Measurements from ENCODE around the gene KY.

Gene KY

GRCh38 chr3:134650431-134651346 lies at the start of gene KY:
KY (minus strand) TSS chr3:134651022; CDS start chr3:134650960, 62 bp downstream.
- Mint-ChIP-seq H3K4me3 (no peak within 1 kb of the TSS), H3K36me3 (ENCODE audit: low read depth) (no peaks in the 10 kb centered on the region), H3K4me1 (ENCODE audit: low read depth) (peaks cover 6% of the 10 kb centered on the region), H3K27me3 (peaks cover 34% of the 10 kb centered on the region), H3K27ac (no peak within 1 kb of the TSS), H3K9me3 (no peaks in the 10 kb centered on the region)
- no peak for DNase-seq

GRCh38 chr3:134699721-134700120 lies 48.9 kb upstream of the KY start:
- Mint-ChIP-seq H3K9me3 (no peaks in the 10 kb centered on the region), H3K36me3 (ENCODE audit: low read depth) (no peaks in the 10 kb centered on the region), H3K27ac (no peak overlapping the region), H3K27me3 (no peaks in the 10 kb centered on the region), H3K4me1 (ENCODE audit: low read depth) (no peaks in the 10 kb centered on the region), H3K4me3 (no peak overlapping the region)
- no peak for DNase-seq

GRCh38 chr3:134699141-134699711 lies 48.4 kb upstream of the KY start:
- Mint-ChIP-seq H3K36me3 (ENCODE audit: low read depth) (no peaks in the 10 kb centered on the region), H3K4me3 (no peak overlapping the region), H3K4me1 (ENCODE audit: low read depth) (no peaks in the 10 kb centered on the region), H3K27ac (no peak overlapping the region), H3K27me3 (no peaks in the 10 kb centered on the region), H3K9me3 (no peaks in the 10 kb centered on the region)
- DNase-seq = no peak

- H3K27me3 Mint-ChIP-seq = no peaks in the 10 kb centered on the region
- H3K9me3 Mint-ChIP-seq = no peaks in the 10 kb centered on the region
- H3K36me3 Mint-ChIP-seq (ENCODE audit: low read depth) = no peaks in the 10 kb centered on the region
- no peak overlapping the region for H3K4me3 Mint-ChIP-seq
- no peaks in the 10 kb centered on the region for H3K4me1 Mint-ChIP-seq (ENCODE audit: low read depth)
- H3K27ac Mint-ChIP-seq = no peak overlapping the region
- no peak for DNase-seq
Measured at GRCh38 chr3:134697830-134698689, 47.2 kb upstream of the KY start.

- Mint-ChIP-seq H3K9me3 (no peaks in the 10 kb centered on the region), H3K36me3 (ENCODE audit: low read depth) (no peaks in the 10 kb centered on the region), H3K4me1 (ENCODE audit: low read depth) (no peaks in the 10 kb centered on the region), H3K27ac (no peak overlapping the region), H3K27me3 (no peaks in the 10 kb centered on the region), H3K4me3 (no peak overlapping the region)
- no peak for DNase-seq
Measured at GRCh38 chr3:134696155-134696554, 45.3 kb upstream of the KY start.

GRCh38 chr3:134694946-134695543 lies 44.2 kb upstream of the KY start:
- no peak for DNase-seq
- Mint-ChIP-seq H3K36me3 (ENCODE audit: low read depth) (no peaks in the 10 kb centered on the region), H3K27me3 (no peaks in the 10 kb centered on the region), H3K9me3 (no peaks in the 10 kb centered on the region), H3K4me1 (ENCODE audit: low read depth) (no peaks in the 10 kb centered on the region), H3K4me3 (no peak overlapping the region), H3K27ac (no peak overlapping the region)

GRCh38 chr3:134694466-134694865 lies 43.6 kb upstream of the KY start:
- no peaks in the 10 kb centered on the region for H3K4me1 Mint-ChIP-seq (ENCODE audit: low read depth)
- no peaks in the 10 kb centered on the region for H3K27me3 Mint-ChIP-seq
- H3K9me3 Mint-ChIP-seq = no peaks in the 10 kb centered on the region
- DNase-seq = no peak
- no peaks in the 10 kb centered on the region for H3K36me3 Mint-ChIP-seq (ENCODE audit: low read depth)
- no peak overlapping the region for H3K4me3 Mint-ChIP-seq
- H3K27ac Mint-ChIP-seq = no peak overlapping the region

GRCh38 chr3:134693804-134694203 lies 43.0 kb upstream of the KY start:
- Mint-ChIP-seq H3K27ac (no peak overlapping the region), H3K27me3 (no peaks in the 10 kb centered on the region), H3K36me3 (ENCODE audit: low read depth) (no peaks in the 10 kb centered on the region), H3K9me3 (no peaks in the 10 kb centered on the region), H3K4me3 (no peak overlapping the region), H3K4me1 (ENCODE audit: low read depth) (no peaks in the 10 kb centered on the region)
- DNase-seq = no peak

GRCh38 chr3:134693226-134693625 lies 42.4 kb upstream of the KY start:
- DNase-seq = no peak
- Mint-ChIP-seq H3K27me3 (no peaks in the 10 kb centered on the region), H3K36me3 (ENCODE audit: low read depth) (no peaks in the 10 kb centered on the region), H3K9me3 (no peaks in the 10 kb centered on the region), H3K27ac (no peak overlapping the region), H3K4me3 (no peak overlapping the region), H3K4me1 (ENCODE audit: low read depth) (no peaks in the 10 kb centered on the region)

GRCh38 chr3:134690226-134690625 lies 39.4 kb upstream of the KY start:
- H3K27me3 Mint-ChIP-seq = no peaks in the 10 kb centered on the region
- no peaks in the 10 kb centered on the region for H3K36me3 Mint-ChIP-seq (ENCODE audit: low read depth)
- no peaks in the 10 kb centered on the region for H3K4me1 Mint-ChIP-seq (ENCODE audit: low read depth)
- H3K27ac Mint-ChIP-seq = no peak overlapping the region
- no peak overlapping the region for H3K4me3 Mint-ChIP-seq
- H3K9me3 Mint-ChIP-seq = no peaks in the 10 kb centered on the region
- no peak for DNase-seq

GRCh38 chr3:134687642-134688041 lies 36.8 kb upstream of the KY start:
- Mint-ChIP-seq H3K27ac (no peak overlapping the region), H3K4me1 (ENCODE audit: low read depth) (no peaks in the 10 kb centered on the region), H3K36me3 (ENCODE audit: low read depth) (no peaks in the 10 kb centered on the region), H3K27me3 (no peaks in the 10 kb centered on the region), H3K9me3 (no peaks in the 10 kb centered on the region), H3K4me3 (no peak overlapping the region)
- DNase-seq = no peak

- H3K9me3 Mint-ChIP-seq = no peaks in the 10 kb centered on the region
- no peaks in the 10 kb centered on the region for H3K36me3 Mint-ChIP-seq (ENCODE audit: low read depth)
- no peaks in the 10 kb centered on the region for H3K4me1 Mint-ChIP-seq (ENCODE audit: low read depth)
- H3K4me3 Mint-ChIP-seq = no peak overlapping the region
- no peak for DNase-seq
- no peaks in the 10 kb centered on the region for H3K27me3 Mint-ChIP-seq
- no peak overlapping the region for H3K27ac Mint-ChIP-seq
Measured at GRCh38 chr3:134685929-134686802, 35.3 kb upstream of the KY start.

- H3K4me1 Mint-ChIP-seq (ENCODE audit: low read depth) = no peaks in the 10 kb centered on the region
- no peaks in the 10 kb centered on the region for H3K36me3 Mint-ChIP-seq (ENCODE audit: low read depth)
- no peak overlapping the region for H3K27ac Mint-ChIP-seq
- no peaks in the 10 kb centered on the region for H3K9me3 Mint-ChIP-seq
- no peak overlapping the region for H3K4me3 Mint-ChIP-seq
- no peaks in the 10 kb centered on the region for H3K27me3 Mint-ChIP-seq
- DNase-seq = no peak
Measured at GRCh38 chr3:134682196-134682880, 31.5 kb upstream of the KY start.
